Immature natural killer cell (primary cell): Measurements from ENCODE around the gene SLC7A4. TPM values are rescaled to one million over a fixed set of nuclear protein-coding genes. Genes with fewer than 3 reads are reported as not detected.
A peak's percentile ranks its signal among the peaks of the same experiment; 100 is the strongest.

Experiments
- DNase-seq, 3 donors: peaks; one replicate each; pipeline ENCODE4 v3.0.0; 2022; ENCODE audit warnings: mixed read lengths in 1 of 3
- H3K27ac Mint-ChIP-seq, 6 donors: one replicate each; pipeline ENCODE4 v1.8.0; 2020; ENCODE audit warnings: mixed read lengths in 6 of 6, mild to moderate bottlenecking in 5 of 6, inconsistent platforms in 4 of 6, moderate library complexity in 3 of 6
- H3K27me3 Mint-ChIP-seq, 3 donors: one replicate each; pipeline ENCODE4 v1.8.0; 2020 to 2021; ENCODE audit warnings: low read depth in 3 of 3, mild to moderate bottlenecking in 3 of 3, mixed read lengths in 3 of 3, moderate library complexity in 3 of 3, inconsistent platforms in 1 of 3
- H3K36me3 Mint-ChIP-seq, 3 donors: one replicate each; pipeline ENCODE4 v1.8.0; 2020; ENCODE audit warnings: mixed read lengths in 3 of 3, inconsistent platforms in 2 of 3, mild to moderate bottlenecking in 2 of 3
- H3K4me1 Mint-ChIP-seq, 2 donors: one replicate each; pipeline ENCODE4 v1.8.0; 2020; ENCODE audit warnings: inconsistent platforms in 2 of 2, mild to moderate bottlenecking in 2 of 2, mixed read lengths in 2 of 2, moderate library complexity in 1 of 2
- H3K4me3 Mint-ChIP-seq, 5 donors: one replicate each; pipeline ENCODE4 v1.8.0; 2020; ENCODE audit warnings: mild to moderate bottlenecking in 5 of 5, mixed read lengths in 5 of 5, inconsistent platforms in 3 of 5, moderate library complexity in 3 of 5
- H3K9me3 Mint-ChIP-seq, 6 donors: one replicate each; pipeline ENCODE4 v1.8.0; 2020; ENCODE audit warnings: mild to moderate bottlenecking in 6 of 6, mixed read lengths in 6 of 6, inconsistent platforms in 4 of 6, moderate library complexity in 3 of 6
- polyA plus RNA-seq, 3 donors: library from polyadenylated mRNA; unstranded; fragments of 300-500 nt; fragmentation: Illumina TruSeq; gene quantifications; one replicate each; pipeline ENCODE4 v1.2.3, GENCODE V29; 2021

Gene SLC7A4
- polyA plus RNA-seq, 3 donors from 2014 or later = not detected

GRCh38 chr22:21000207-21000986 is 32.0 kb downstream of the SLC7A4 start:
- DNase-seq = no peak
- Mint-ChIP-seq H3K4me3 (peak overlapping the region; percentile 86 to 98 (median 95)), H3K9me3 (no peaks in the 10 kb centered on the region), H3K36me3 (no peaks in the 10 kb centered on the region), H3K4me1 (peaks cover 28 to 35% of the 10 kb centered on the region in 2 donors), H3K27ac (peak overlapping the region; percentile 97 to 100 (median 99)), H3K27me3 (peaks cover 10 to 14% (median 11%) of the 10 kb centered on the region in 3 donors)

- Mint-ChIP-seq H3K36me3 (no peaks in the 10 kb centered on the region), H3K27me3 (peaks cover 10 to 14% (median 11%) of the 10 kb centered on the region in 3 donors), H3K27ac (peak overlapping the region in 3 of 6 donors; percentile 46 to 100 (median 97)), H3K4me1 (peaks cover 28 to 35% of the 10 kb centered on the region in 2 donors), H3K9me3 (no peaks in the 10 kb centered on the region), H3K4me3 (peak overlapping the region in 1 of 5 donors; percentile 86)
- DNase-seq = no peak
Measured at GRCh38 chr22:20999350-21000206, 32.8 kb downstream of the SLC7A4 start.

GRCh38 chr22:20998411-20999336 is 33.7 kb downstream of the SLC7A4 start:
- H3K9me3 Mint-ChIP-seq = no peaks in the 10 kb centered on the region
- H3K27me3 Mint-ChIP-seq = peaks cover 10 to 14% (median 11%) of the 10 kb centered on the region in 3 donors
- no peak overlapping the region for H3K4me3 Mint-ChIP-seq
- H3K4me1 Mint-ChIP-seq = peaks cover 27 to 34% of the 10 kb centered on the region in 2 donors
- H3K36me3 Mint-ChIP-seq = no peaks in the 10 kb centered on the region
- DNase-seq = no peak
- H3K27ac Mint-ChIP-seq = peak overlapping the region in 3 of 6 donors; percentile 46 to 82 (median 49)

- no peak for DNase-seq
- Mint-ChIP-seq H3K9me3 (no peaks in the 10 kb centered on the region), H3K27me3 (peaks cover 10 to 11% (median 11%) of the 10 kb centered on the region in 3 donors), H3K36me3 (no peaks in the 10 kb centered on the region), H3K27ac (no peak overlapping the region), H3K4me3 (no peak overlapping the region), H3K4me1 (peaks cover 18 to 24% of the 10 kb centered on the region in 2 donors)
Measured at GRCh38 chr22:20997536-20998257, 34.7 kb downstream of the SLC7A4 start.

- no peak for DNase-seq
- H3K27ac Mint-ChIP-seq = no peak overlapping the region
- no peak overlapping the region for H3K4me3 Mint-ChIP-seq
- H3K4me1 Mint-ChIP-seq = peaks cover 15 to 17% of the 10 kb centered on the region in 2 donors
- no peaks in the 10 kb centered on the region for H3K36me3 Mint-ChIP-seq
- H3K27me3 Mint-ChIP-seq = peaks cover 7 to 9% (median 8%) of the 10 kb centered on the region in 3 donors
- no peaks in the 10 kb centered on the region for H3K9me3 Mint-ChIP-seq
Measured at GRCh38 chr22:20996598-20997535, 35.5 kb downstream of the SLC7A4 start.

- Mint-ChIP-seq H3K4me3 (no peak overlapping the region), H3K36me3 (no peaks in the 10 kb centered on the region)
- DNase-seq = no peak
Measured at GRCh38 chr22:20996031-20996410, 36.3 kb downstream of the SLC7A4 start.

GRCh38 chr22:20995329-20996030 is 36.9 kb downstream of the SLC7A4 start:
- peaks cover 3 to 4% of the 10 kb centered on the region in 2 donors for H3K4me1 Mint-ChIP-seq
- peak overlapping the region in 1 of 6 donors; percentile 62 for H3K27ac Mint-ChIP-seq

More at GRCh38 chr22:20996031-20996410, 36.3 kb downstream of the SLC7A4 start:
- no peaks in the 10 kb centered on the region for H3K9me3 Mint-ChIP-seq
- H3K27ac Mint-ChIP-seq = no peak overlapping the region
- peaks cover 0 to 2% (median 2%) of the 10 kb centered on the region in 3 donors for H3K27me3 Mint-ChIP-seq
- peaks cover 8 to 10% of the 10 kb centered on the region in 2 donors for H3K4me1 Mint-ChIP-seq

GRCh38 chr22:20994902-20995241 is 37.5 kb downstream of the SLC7A4 start:
- no peak for DNase-seq
- H3K27ac Mint-ChIP-seq = no peak overlapping the region
- H3K36me3 Mint-ChIP-seq = no peaks in the 10 kb centered on the region
- H3K4me1 Mint-ChIP-seq = no peaks in the 10 kb centered on the region
- H3K27me3 Mint-ChIP-seq = peaks cover 0 to 2% (median 2%) of the 10 kb centered on the region in 3 donors
- H3K9me3 Mint-ChIP-seq = no peaks in the 10 kb centered on the region
- H3K4me3 Mint-ChIP-seq = no peak overlapping the region

More at GRCh38 chr22:20995329-20996030, 36.9 kb downstream of the SLC7A4 start:
- Mint-ChIP-seq H3K36me3 (no peaks in the 10 kb centered on the region), H3K27me3 (peaks cover 2% of the 10 kb centered on the region in 3 donors), H3K4me3 (no peak overlapping the region), H3K9me3 (no peaks in the 10 kb centered on the region)
- no peak for DNase-seq

- no peaks in the 10 kb centered on the region for H3K4me1 Mint-ChIP-seq
- no peak overlapping the region for H3K4me3 Mint-ChIP-seq
- H3K27me3 Mint-ChIP-seq = peaks cover 0 to 2% (median 2%) of the 10 kb centered on the region in 3 donors
- no peak overlapping the region for H3K27ac Mint-ChIP-seq
- no peak for DNase-seq
- no peaks in the 10 kb centered on the region for H3K36me3 Mint-ChIP-seq
- no peaks in the 10 kb centered on the region for H3K9me3 Mint-ChIP-seq
Measured at GRCh38 chr22:20994128-20994901, 38.0 kb downstream of the SLC7A4 start.

- Mint-ChIP-seq H3K4me3 (no peak overlapping the region), H3K9me3 (no peaks in the 10 kb centered on the region), H3K36me3 (no peaks in the 10 kb centered on the region), H3K27ac (no peak overlapping the region), H3K27me3 (peaks cover 0 to 2% (median 2%) of the 10 kb centered on the region in 3 donors), H3K4me1 (no peaks in the 10 kb centered on the region)
- no peak for DNase-seq
Measured at GRCh38 chr22:20993304-20994127, 38.8 kb downstream of the SLC7A4 start.
